Measurements from ENCODE around the gene SEC24A.

Gene SEC24A

DNA sequence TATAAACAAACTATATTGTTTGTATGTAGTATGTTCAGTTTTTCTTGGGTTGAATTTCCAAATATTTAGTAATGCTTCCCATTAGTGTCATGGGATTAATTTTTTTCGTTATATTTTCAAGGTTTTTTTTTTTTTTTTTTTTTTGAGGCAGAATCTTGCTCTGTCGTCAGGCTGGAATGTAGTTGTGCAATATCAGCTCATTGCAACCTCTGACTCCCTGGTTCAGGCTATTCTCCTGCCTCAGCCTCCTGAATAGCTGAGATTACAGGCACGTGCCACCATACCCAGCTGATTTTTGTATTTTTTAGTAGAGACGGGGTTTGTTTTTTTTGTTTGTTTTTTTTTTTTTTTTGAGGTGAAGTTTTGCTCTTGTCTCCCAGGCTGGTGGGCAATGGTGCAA is 120.6 kb downstream of the SEC24A start:
- Histone ChIP-seq H3K9ac (ENCODE audit: low read depth in 1 of 2, low read length in 2 of 2) (no peak overlapping the region), H3K27me3 (ENCODE audit: control insufficient read depth in 2 of 2, insufficient read depth in 2 of 2, low read length in 2 of 2) (no peaks in the 10 kb centered on the region), H3K4me3 (ENCODE audit: low read length in 2 of 2) (no peak overlapping the region), H3K27ac (ENCODE audit: low read depth in 2 of 2, low read length in 2 of 2) (no peak overlapping the region), H3K4me1 (ENCODE audit: control insufficient read depth in 2 of 2, insufficient read depth in 2 of 2, low read length in 2 of 2) (no peaks in the 10 kb centered on the region), H3K9me3 (ENCODE audit: control insufficient read depth in 2 of 2, low read length in 2 of 2) (no peaks in the 10 kb centered on the region), H3K36me3 (ENCODE audit: control insufficient read depth in 2 of 2, insufficient read depth in 2 of 2, low read length in 2 of 2) (peaks cover 37 to 68% of the 10 kb centered on the region in 2 donors)

DNA sequence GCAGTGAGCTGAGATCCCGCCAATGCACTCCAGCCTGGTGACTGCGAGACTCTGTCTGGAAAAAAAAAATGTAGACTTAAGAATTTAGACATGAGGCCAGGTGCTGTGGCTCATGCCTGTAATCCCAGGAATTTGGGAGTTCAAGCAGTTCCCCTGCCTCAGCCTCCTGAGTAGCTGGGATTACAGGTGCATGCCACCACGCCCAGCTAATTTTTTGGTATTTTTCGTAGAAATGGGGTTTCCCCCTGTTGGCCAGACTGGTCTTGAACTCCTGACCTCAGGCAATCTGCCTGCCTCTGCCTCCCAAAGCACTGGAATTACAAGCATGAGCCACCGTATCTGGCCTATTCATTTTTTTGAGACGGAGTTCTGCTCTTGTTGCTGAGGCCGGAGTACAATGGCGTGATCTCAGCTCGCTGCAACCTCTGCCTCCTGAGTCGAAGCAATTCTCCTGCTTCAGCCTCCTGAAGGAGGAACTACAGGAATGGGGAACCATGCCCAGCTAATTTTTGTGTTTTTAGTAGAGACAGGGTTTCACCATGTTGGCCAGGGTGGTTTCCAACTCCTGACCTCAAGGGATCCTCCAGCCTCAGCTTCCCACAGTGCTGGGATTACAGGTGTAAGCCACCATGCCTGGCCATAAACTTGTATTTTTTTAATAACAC is 124.0 kb downstream of the SEC24A start:
- no peaks in the 10 kb centered on the region for H3K9me3 ChIP-seq (ENCODE audit: control insufficient read depth in 2 of 2, low read length in 2 of 2)
- H3K9ac ChIP-seq (ENCODE audit: low read depth in 1 of 2, low read length in 2 of 2) = no peak overlapping the region
- H3K4me1 ChIP-seq (ENCODE audit: control insufficient read depth in 2 of 2, insufficient read depth in 2 of 2, low read length in 2 of 2) = no peaks in the 10 kb centered on the region
- peaks cover 28 to 61% of the 10 kb centered on the region in 2 donors for H3K36me3 ChIP-seq (ENCODE audit: control insufficient read depth in 2 of 2, insufficient read depth in 2 of 2, low read length in 2 of 2)
- no peaks in the 10 kb centered on the region for H3K27me3 ChIP-seq (ENCODE audit: control insufficient read depth in 2 of 2, insufficient read depth in 2 of 2, low read length in 2 of 2)
- H3K27ac ChIP-seq (ENCODE audit: low read depth in 2 of 2, low read length in 2 of 2) = no peak overlapping the region
- H3K4me3 ChIP-seq (ENCODE audit: low read length in 2 of 2) = no peak overlapping the region

- no peak overlapping the region for H3K27ac ChIP-seq (ENCODE audit: low read depth in 2 of 2, low read length in 2 of 2)
- H3K27me3 ChIP-seq (ENCODE audit: control insufficient read depth in 2 of 2, insufficient read depth in 2 of 2, low read length in 2 of 2) = no peaks in the 10 kb centered on the region
- H3K9me3 ChIP-seq (ENCODE audit: control insufficient read depth in 2 of 2, low read length in 2 of 2) = no peaks in the 10 kb centered on the region
- H3K4me3 ChIP-seq (ENCODE audit: low read length in 2 of 2) = no peak overlapping the region
- H3K36me3 ChIP-seq (ENCODE audit: control insufficient read depth in 2 of 2, insufficient read depth in 2 of 2, low read length in 2 of 2) = peaks cover 26 to 53% of the 10 kb centered on the region in 2 donors
- H3K9ac ChIP-seq (ENCODE audit: low read depth in 1 of 2, low read length in 2 of 2) = no peak overlapping the region
- no peaks in the 10 kb centered on the region for H3K4me1 ChIP-seq (ENCODE audit: control insufficient read depth in 2 of 2, insufficient read depth in 2 of 2, low read length in 2 of 2)
Measured at GRCh38 chr5:134777366-134777765, 128.8 kb downstream of the SEC24A start.
